GM19468 (cell line): ENCODE results near the gene FLRT1.

Experiments used
- ATAC-seq: cut with Tn5 transposase; IDR thresholded peaks from one replicate; pipeline ENCODE4 v1.9.1; 2021; ENCODE audit warnings: mild to moderate bottlenecking, moderate library complexity, moderate number of reproducible peaks; ENCODE audit not compliant: unreplicated experiment; ENCODE audit errors: extremely low read depth

FLRT1 gene

DNA sequence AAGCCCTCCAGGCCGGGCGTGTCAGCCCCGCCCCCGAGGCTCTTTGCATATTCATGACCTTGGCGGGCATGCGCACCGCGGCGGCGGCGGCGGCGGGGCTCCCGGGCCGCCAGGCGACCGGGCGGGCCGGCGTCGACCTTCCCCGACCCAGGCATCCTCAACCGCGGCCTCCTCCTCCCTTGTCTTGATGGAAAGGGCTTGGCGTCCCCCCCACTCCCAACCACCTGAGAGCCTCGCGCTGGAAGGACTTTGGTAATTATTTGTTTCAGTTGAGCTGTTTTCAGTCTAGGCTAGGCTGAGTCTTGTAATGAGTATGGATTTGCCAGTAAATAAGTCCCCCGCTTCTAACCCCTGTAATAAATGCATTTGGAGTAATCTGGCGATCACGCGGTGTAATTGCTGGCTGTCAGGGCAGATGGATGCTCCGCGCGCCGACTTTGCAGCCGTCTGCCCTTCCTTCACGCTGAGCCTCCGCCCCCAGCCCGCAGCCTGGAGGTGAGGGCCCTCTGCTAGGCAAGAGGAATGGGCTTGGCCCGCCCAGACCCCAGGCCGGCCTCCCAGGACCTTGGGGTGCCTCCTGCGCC is 25.2 kb downstream of the FLRT1 start:
- no peak for ATAC-seq

DNA sequence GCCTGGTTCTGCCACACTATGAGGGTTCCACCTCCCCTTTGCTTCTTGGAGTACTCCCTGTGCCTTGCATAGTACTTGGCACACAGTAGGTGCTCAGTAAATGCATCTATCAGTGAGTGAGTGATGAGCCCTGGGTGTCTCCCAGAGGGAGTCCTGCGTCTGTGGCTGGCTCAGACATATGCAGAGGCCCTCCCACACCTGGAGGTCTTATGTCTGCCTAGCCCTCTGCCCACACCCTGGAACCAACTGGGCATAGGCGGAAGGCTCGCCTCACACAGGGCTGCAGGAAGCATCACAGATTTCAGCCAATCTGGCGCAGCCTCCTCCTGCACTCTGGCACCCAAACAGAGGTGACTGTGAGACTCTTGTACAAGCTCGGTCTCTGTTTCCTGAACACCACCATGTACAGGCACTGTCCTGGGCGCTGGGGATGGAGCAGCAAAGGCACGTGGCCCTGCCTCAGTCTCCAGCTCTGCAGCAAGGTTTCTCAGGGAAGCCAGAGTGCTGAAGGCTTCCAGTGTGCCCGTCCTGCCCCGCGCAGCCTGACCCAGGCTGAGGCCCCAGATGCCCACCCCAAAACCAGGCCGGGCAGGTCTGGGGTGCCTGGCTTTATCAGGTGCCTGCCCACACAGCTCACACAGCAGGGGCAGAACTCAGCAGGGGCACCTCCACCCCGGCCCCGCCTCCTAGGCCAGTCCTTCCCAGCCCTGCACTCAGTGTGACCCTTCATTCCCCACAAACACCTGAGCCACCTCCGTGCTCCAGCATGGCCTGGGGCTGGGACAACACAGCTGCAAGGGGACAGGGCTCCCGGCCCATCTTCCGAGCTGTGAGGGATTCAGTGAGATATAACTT is 26.7 kb downstream of the FLRT1 start:
- no peak for ATAC-seq

DNA sequence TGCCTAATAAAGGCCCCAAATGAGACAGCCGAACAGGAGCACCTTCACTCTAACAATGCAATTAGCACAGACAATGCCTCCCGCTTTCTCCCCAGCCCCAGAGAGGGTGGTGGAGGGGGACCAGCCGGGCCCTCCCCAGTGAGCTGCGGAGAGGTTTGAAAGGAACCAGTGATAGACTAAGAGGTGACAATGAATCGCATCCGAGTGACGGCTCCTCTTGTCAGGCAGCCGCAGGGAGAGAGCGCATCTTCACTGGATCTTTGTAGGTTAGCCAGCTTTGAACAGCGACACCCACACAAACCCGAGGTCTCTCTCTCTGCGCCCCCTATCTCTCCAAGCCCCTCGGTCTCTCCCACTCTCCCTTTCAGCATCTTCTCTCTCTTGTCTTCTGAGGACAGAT is 28.0 kb downstream of the FLRT1 start:
- no peak for ATAC-seq

DNA sequence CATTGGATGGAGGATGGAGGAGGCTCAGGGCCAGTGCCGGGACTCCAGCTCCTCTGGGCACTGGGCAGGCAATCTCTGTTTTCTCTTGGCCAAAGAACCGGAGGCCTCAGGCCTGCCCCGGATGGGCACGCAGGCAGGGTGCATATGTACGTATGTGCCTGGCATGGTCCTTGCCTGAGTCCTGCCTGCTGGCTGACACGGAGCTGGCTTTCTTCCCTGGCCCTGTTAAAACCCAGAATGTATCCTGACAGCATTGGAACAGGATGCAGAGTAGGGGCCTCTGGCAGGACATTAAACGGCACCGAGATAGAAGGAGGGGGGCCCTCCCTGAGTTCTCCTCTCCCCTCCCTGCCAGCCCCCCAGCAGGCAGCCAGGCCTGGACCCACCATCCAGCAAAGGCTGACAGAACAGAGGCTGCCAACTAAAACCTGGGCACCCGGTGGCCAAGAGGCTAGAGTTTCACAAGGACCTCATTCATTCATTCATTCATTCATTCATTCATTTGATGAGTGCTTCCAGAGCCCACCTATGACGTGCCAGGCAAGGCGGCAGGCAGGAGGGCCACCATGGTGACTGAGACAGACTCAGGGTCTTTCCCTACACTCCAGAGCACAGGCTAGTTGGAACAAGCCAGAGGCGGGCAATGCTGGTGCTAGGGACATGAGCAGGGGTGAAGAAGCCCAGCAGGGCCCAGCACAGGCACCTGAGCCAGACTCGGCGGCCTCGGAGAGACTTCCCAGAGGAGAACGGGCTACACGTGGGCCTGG is 28.8 kb downstream of the FLRT1 start:
- no peak for ATAC-seq

DNA sequence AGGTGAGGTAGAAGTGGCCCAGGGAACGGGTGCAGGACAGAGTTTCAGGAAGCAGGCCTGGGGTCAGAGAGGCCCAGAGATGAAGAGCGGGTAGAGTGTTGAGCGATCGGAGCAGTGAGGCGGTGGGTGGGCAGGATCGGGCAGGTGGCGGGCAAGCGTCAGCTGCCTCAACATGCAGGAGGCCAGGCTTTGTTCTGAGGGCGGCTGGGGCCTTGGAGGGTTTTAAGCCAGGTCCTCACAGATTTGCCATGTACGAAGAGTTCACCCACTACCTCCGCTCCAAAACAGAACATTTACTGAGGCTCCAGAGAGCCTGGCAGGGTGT is 29.4 kb downstream of the FLRT1 start:
- no peak for ATAC-seq

DNA sequence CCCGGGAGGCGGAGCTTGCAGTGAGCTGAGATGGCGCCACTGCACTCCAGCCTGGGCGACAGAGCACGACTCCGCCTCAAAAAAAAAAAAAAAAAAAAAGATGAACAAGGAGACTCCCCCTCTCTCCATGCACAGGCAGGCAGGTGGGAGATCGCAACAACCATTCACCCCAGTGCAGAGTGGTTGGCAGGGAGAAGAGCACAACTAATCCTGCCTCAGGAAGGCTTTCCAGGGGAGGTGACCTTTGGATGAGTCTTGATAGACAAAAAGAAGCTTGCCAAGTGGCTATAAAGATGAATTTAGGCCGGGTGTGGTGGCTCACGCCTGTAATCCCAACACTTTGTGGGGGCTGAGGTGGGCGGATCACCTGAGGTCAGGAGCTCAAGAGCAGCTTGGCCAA is 30.0 kb downstream of the FLRT1 start:
- no peak for ATAC-seq

DNA sequence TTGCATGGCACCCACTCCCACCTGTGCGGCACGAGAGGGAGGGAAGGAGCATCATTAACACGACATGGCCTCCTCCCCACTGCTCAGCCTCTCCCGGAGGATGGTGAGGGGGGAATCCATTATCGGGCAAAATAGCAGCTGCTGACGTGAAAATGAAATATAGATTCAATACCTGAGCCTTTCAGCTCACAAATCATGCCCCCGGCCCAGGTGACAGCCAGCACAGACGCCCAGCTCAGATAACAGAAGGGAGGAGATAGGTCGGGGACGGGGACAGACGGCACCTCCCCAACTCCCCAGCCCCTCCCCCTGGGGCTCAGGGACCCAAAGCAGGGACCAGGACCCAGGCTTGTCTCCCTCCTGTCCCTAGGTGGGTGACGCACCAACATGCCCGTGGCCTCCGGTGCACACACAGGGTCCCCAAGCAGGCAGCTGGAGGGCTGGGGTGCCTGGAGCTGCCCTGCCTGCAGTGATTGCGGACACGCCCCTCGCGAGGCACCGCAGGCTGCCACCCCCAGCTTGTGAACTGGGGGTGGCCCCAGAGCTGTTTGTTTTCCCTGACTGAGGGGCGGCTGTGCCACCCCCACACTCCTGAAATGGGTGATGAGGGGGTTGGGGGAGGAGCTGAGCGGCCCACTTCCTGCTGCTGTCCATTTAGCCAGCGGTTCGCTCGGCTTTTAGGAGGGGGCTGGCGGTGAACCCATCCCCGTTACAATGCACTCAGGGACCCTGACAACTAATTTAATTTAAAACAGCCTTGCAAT is 31.7 kb downstream of the FLRT1 start:
- ATAC-seq = no peak

DNA sequence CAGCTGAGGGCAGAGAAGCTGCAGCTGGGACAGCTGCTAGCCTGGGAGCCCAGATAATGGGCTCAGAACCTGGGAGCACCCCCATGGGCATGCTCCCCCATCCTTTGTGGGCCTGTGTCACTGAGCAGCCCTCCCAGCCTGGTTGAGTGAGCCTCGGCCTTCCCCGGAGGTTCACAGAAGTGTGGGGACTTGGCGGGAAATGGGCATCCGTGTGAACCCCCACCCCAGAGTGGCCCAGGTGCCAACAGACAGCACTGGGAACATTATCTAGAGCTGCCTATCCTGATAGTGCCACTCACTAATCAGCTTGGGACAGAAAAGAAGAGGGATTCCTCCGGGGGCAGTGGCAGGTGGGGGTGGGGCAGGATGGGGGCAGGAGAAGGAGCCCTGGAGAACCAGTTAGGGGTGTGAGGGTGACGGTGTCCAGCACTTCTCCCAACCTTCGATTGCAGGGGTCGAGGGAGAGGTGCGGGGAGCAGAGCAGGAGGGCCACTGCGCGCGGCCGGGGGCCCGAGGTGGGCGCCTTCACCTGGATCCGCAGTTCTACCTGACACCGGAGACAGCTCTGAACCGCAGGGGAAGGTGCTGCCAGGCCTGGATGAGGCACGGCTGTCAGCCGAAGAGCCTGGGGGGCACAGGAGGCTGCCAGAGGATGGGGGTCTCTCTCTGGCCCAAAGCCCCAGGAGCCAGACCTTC is 33.1 kb downstream of the FLRT1 start:
- ATAC-seq = no peak

DNA sequence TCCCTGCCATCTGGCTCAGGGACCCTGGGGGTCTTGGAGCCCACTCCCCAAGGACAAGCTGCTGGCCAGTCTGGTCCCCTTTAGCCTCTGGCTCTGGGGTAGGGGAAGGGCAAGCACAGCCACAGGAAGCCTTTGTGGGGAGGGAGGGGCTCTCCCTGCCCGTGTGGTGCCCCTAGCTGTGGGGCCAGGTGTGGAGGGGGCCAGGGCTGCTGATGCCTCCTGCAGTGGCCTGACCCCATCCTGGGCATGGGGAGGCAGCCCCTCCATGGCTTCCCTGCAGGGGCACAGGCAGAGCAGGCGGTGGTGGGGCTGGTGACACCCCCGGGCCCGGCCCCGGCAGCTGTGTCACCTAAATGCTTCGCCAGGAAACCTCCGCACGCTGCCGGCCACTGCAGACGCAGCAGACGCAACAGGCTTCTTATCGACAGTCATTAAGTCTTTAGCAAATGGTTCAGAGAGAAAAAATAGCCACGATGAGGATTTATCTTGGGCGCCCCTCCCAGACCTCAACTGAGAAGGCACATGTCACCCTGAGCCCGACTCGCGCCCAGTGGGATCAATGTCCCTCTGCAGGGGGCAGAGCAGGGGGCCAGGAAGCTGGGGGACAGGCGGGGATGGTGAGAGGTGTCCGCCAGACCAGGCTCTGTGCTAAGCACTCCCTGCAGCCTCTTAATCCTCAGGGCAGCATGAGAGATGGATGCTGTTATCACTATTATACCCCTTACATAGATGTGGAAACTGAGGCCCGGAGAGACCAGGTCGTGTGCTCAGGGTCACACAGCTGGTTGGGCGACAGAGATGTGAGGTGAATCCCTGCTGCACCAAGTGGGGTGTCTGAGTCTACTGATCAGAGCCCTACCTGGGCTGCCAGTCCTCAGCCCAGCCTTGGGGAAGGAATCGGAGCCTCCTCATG is 33.9 kb downstream of the FLRT1 start:
- no peak for ATAC-seq

DNA sequence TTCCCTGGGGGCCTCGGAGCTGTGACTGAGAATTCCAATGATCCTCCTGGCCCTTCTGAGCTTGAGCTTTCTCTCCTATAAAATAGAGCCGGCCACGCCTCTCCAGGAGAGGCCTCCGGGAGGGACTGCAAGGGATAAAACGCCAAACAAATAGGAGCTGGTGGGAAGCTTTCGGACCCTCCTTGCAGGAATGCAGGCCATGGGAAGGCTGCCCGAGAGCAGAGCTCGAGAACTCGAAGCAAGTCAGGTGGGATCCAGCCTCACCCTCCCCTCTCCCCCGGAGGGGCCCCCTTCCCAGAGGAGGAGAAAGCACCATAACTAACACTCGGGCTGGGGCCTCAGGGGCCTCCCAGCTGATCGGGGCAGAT is 34.6 kb downstream of the FLRT1 start:
- ATAC-seq = no peak

DNA sequence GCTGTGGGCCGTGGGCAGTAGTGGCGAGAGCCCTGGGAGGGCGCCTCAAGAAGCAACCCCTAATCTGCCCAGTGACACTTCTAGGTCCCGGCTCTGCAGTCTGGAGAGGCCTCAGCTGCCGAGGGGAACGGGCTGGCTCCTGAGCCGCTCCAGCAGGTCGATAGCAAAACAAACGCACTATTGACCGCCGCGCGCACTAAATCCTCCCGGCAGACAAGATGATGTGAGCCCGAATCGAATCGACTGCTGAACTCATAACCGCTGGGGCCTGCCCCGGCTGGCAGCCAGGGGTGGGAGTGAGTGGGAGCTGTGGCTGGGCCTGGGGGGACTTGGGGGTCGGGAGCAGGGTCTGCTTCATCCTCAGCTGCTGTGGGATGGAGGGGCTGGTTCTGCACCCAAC is 36.1 kb downstream of the FLRT1 start:
- ATAC-seq = no peak

DNA sequence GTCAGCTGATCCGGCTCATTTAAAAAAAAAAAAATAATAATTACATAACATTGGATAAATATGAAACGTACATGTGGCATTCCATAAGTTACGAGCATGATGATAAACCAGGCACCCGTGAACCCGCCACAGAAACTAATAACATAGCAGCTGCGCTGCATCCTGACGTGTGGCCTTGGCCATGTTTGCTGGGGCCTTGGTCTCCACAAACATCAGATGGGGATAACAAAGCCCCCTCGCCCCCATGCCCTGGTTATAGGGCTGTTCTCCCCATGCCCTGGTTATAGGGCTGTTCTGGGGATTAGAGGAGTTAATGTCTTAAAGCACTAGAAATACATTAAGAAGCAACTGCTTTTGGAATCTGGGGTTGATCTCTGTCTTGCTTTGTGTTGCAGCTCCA is 36.7 kb downstream of the FLRT1 start:
- no peak for ATAC-seq

DNA sequence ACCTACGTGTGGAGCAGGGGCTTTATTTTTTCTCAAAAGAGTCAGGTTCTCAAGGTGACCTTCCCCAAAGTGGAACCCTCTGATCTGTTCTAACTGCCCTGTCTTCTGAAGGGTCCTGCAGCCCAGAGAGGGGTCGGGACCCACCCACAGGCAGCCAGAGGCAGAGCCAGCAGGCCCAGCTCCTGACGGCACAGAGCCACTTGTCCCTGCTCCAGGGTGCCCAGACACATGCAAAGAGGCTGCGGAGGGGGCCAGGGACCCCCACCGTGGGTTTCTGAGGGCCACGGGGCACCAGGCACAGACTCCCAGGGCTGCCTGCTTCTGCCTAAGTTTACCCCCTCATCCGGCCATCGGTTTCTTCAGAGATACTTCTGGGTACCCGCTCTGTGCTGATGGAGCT is 37.1 kb downstream of the FLRT1 start:
- no peak for ATAC-seq

DNA sequence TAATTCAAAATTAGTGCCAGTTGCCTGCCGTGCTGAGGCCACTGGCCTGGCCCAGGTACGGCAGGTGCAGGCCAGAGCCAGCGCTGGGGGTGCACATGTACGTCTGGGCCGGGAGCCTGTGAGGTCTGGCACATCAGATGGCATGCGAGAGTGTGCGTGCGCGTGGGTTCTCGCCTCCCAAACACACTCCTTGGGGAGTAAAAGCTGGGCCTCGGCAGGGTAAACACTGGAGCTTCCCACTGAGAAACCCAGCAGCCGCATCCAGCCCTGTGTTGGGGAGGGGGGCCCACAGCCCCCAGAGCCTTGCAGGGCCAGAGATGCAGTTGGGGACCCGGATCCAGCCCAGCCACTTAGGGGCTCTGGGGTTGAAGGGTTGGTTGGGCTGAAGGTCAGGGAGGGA is 37.8 kb downstream of the FLRT1 start:
- no peak for ATAC-seq

DNA sequence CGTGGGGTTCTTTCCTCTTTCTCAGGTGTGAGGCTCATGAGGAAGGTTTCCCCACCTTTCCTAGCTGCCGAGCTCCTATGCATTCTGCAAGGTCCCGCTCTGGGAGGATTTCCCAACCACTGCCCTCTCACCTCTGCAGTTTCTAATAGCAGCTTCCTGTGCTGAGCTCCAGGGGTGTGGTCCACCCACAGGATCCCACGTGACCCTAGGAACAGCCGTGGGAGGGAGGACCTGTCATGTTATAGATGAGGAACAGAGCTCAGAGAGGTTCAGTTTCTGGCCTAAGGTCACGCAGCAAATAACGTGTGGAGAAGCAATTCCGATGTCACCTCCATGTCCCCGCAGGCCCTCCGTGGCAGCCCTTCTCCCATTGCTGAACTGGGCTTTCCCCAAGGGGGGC is 38.5 kb downstream of the FLRT1 start:
- no peak for ATAC-seq

DNA sequence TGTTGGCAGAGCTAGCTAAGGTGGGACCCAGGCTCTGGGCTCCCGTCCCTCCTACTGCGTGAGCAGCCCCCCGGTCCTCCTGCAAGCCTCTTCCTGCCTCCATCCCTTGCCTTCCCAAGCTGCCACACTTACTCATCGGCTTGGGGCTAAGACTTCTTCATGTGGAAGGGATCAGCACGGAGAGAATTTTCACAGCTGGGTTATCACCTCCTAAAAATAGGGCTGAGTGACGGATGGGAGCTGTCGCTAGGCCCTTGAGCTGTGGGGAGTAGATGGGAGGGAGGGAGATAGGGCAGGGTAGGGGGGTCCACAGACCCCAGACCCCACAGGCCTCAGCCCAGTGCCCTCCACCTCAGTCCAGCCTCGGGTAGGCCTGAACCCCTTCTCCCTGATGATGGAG is 41.0 kb downstream of the FLRT1 start:
- ATAC-seq = no peak

DNA sequence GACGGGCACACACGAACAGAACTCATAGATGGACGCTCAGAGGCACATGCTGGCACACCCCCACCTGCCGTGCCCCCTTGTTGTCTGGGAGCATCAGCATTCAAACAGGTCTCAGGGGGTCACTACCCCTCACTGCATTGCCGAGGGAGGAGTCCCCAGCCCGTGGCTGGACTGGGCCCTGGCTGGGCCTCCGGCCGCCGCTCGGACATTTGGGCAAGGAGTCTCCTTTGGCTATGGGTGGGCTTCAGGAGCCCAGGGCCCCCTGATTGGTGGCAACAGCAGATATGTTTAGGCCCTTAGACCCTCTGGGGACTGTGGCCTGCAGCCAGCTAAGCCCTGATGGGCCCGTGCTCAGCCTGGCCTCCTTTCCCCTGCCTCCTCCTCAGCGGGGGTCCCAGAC is 41.9 kb downstream of the FLRT1 start:
- ATAC-seq = no peak

DNA sequence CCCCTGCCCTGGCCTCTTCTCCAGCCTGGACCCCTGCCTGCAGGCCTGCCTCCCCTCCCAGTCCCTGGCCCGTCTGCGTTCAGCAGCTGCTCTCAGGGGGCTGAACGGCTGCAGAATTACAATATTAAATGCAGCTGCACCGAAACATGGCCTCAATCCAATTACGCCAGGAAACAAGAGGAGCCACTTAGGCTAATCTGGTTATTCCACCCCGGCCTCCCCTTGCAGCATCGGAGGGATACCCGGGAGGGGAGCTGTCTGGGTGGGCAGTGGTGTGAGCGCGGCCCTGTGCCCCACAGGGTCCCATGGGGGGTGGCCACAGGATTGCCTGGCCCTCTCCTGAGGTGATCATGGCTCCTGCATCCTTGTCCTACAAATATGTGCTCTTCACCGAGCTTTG is 42.6 kb downstream of the FLRT1 start:
- ATAC-seq = no peak

DNA sequence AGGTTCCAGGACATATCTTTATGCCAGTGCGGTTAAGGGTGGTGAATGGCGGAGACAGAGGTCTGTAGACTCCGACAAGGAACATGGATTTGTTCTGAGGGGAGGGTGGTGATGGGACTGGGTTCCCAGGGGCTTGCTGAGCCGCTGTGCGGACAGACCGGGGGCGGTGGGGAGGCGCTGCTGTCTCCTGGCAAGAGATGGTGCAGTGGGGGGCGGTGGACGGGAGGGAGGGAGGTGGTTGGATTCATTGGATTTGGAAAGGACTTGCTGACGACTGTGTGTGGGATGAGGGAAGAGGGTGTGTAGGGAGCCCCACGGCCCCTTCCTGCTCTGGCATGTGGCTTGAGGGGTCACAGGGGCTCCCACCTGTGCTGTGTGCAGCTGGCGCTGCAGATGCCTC is 43.2 kb downstream of the FLRT1 start:
- no peak for ATAC-seq
